Measurements from ENCODE around the gene TTBK1. TPM values are rescaled to one million over a fixed set of nuclear protein-coding genes. Genes with fewer than 3 reads are reported as not detected.

TTBK1 gene
- total and polyA plus RNA-seq, 2 of the 4 experiments (the other 2 are of a cell fraction), result 0.02 TPM; not detected in 1

- Histone ChIP-seq H2AK9ac (replicated peaks; ENCODE audit: low read depth, low read length, poor library complexity) (no peak overlapping the region), H3K14ac (replicated peaks; ENCODE audit: low read depth, low read length) (no peak overlapping the region), H3K9me1 (ENCODE audit: insufficient read depth, low read length) (no peaks in the 10 kb centered on the region), H3K27ac (ENCODE audit: insufficient read depth, low read length) (no peak overlapping the region), H3K18ac (ENCODE audit: low read depth, low read length) (no peak overlapping the region), H2BK5ac (ENCODE audit: low read depth, low read length, poor library complexity, severe bottlenecking) (no peak overlapping the region), H2BK120ac (ENCODE audit: low read depth, low read length) (no peak overlapping the region), H4K5ac (ENCODE audit: low read depth, low read length) (no peak overlapping the region), H2BK20ac (ENCODE audit: low read depth, low read length) (no peak overlapping the region), H2AK5ac (ENCODE audit: low read depth, low read length) (no peak overlapping the region), H3K9ac (ENCODE audit: low read depth, low read length) (no peak overlapping the region), H2AFZ (replicated peaks; ENCODE audit: low read length, poor library complexity) (no peak overlapping the region), H3K4ac (ENCODE audit: low read depth, low read length) (no peak overlapping the region), H3K4me2 (ENCODE audit: low read depth, low read length) (no peak overlapping the region), H3K36me3 (ENCODE audit: control insufficient read depth, insufficient read depth, low read length) (no peaks in the 10 kb centered on the region), H3K4me1 (ENCODE audit: control insufficient read depth, insufficient read depth, low read length) (no peaks in the 10 kb centered on the region), H3K27me3 (ENCODE audit: control insufficient read depth, insufficient read depth, low read length) (peaks cover 34% of the 10 kb centered on the region; the same call in 1 of the 2 replicates), H3K4me3 (ENCODE audit: insufficient read depth, low read depth, low read length) (no peak overlapping the region), H3K56ac (ENCODE audit: extremely low read depth, insufficient read depth, low read length) (no peak overlapping the region), H4K91ac (ENCODE audit: insufficient read depth, low read depth, low read length) (no peak overlapping the region), H3K23ac (ENCODE audit: low read depth, low read length) (no peak overlapping the region), H2BK15ac (ENCODE audit: low read depth, low read length) (no peak overlapping the region), H3K9me3 (ENCODE audit: control insufficient read depth, insufficient read depth, low read length) (no peaks in the 10 kb centered on the region), H4K8ac (ENCODE audit: low read depth in 2 of 2, low read length in 2 of 2) (no peak overlapping the region), H3K79me1 (ENCODE audit: low read depth in 1 of 2, low read length in 2 of 2) (no peaks in the 10 kb centered on the region), H4K20me1 (ENCODE audit: insufficient read depth, low read length) (no peaks in the 10 kb centered on the region)
- DNase-seq (no peak), ATAC-seq (ENCODE audit: low read depth) (no peak; the same call in 1 of the 2 replicates)
- ChIA-PET CTCF (interaction anchor here (0.7 kb wide), 1 partner anchor 10 kb away, joined by 4 read pairs; no protein-coding TSS in a partner anchor), POLR2A (ENCODE audit: unreplicated experiment) (no interaction called here)
- in situ Hi-C loops (cut with MboI; ENCODE audit: low sequenced_read_pairs), result no loop called here
- WGBS, 2 experiments (ENCODE audit: extremely low coverage in 2 of 2, insufficient read length in 1 of 2), result 80% methylated on average over 2 of the region's 6 CpGs; no CpG with 5 or more reads in 1 of the 2 experiments
- TF ChIP-seq ELK1 (IDR thresholded peaks at IDR 0.05; ENCODE audit: borderline replicate concordance, low read depth, low read length), result no peak
- BruUV-seq (replicated peaks), result no TSS peak
- intact Hi-C loops (cut with micrococcal nuclease), result no loop called here
- dilution Hi-C loops (cut with HindIII; ENCODE audit: low sequenced_read_pairs, unreplicated experiment), result no loop called here
These were observed 47.6 kb downstream of the TTBK1 start for GRCh38 chr6:43290905-43291355.
